PFSK-1 (cell line): ENCODE measurements around the gene SIPA1L3.

Experiments
- FOXP2 ChIP-seq: optimal IDR thresholded peaks from 2 replicates; pipeline ENCODE3; 2011; ENCODE audit warnings: borderline replicate concordance, control low read depth, inconsistent platforms; ENCODE audit not compliant: insufficient read depth; ENCODE audit errors: extremely low read length, extremely low read depth
- POLR2AphosphoS5 ChIP-seq: IDR thresholded peaks from 2 replicates; pipeline ENCODE4 v1.6.1; 2012; ENCODE audit warnings: low read depth, mild to moderate bottlenecking, control low read depth, low read length, moderate library complexity
- REST ChIP-seq, 2 experiments: IDR thresholded peaks; 2 replicates each; pipeline versions ENCODE4 v1.6.1 to v1.8.0; 2011 to 2012; ENCODE audit warnings: low read depth in 2 of 2, low read length in 2 of 2, control low read depth in 1 of 2, inconsistent platforms in 1 of 2, mild to moderate bottlenecking in 1 of 2, moderate library complexity in 1 of 2; ENCODE audit not compliant: insufficient read depth in 1 of 2
- SIN3A ChIP-seq: IDR thresholded peaks from 2 replicates; pipeline ENCODE4 v1.6.1; 2012; ENCODE audit warnings: mild to moderate bottlenecking, low read length, moderate library complexity, borderline replicate concordance; ENCODE audit not compliant: insufficient read depth
- TAF1 ChIP-seq: IDR thresholded peaks from 2 replicates; pipeline ENCODE4 v1.6.1; 2012; ENCODE audit warnings: low read length, control low read depth, borderline replicate concordance; ENCODE audit not compliant: insufficient read depth

- TF ChIP-seq POLR2AphosphoS5 (no peak), REST (IDR thresholded peaks at IDR 0.05; ENCODE audit: insufficient read depth in 1 of 2, low read depth in 2 of 2, low read length in 2 of 2) (no peak), TAF1 (no peak), SIN3A (no peak), FOXP2 (no peak)
Measured at GRCh38 chr19:37929355-37929923, 22.4 kb downstream of the SIPA1L3 start.
